ENCODE data around the gene LRRC57. TPM values are rescaled to one million over a fixed set of nuclear protein-coding genes. Genes with fewer than 3 reads are reported as not detected.

The LRRC57 gene
- total and polyA plus RNA-seq, 2 of the 8 experiments (the other 6 are each of a cell fraction or from before 2014, with no cell fraction given): 5.0 to 12.7 TPM

DNA sequence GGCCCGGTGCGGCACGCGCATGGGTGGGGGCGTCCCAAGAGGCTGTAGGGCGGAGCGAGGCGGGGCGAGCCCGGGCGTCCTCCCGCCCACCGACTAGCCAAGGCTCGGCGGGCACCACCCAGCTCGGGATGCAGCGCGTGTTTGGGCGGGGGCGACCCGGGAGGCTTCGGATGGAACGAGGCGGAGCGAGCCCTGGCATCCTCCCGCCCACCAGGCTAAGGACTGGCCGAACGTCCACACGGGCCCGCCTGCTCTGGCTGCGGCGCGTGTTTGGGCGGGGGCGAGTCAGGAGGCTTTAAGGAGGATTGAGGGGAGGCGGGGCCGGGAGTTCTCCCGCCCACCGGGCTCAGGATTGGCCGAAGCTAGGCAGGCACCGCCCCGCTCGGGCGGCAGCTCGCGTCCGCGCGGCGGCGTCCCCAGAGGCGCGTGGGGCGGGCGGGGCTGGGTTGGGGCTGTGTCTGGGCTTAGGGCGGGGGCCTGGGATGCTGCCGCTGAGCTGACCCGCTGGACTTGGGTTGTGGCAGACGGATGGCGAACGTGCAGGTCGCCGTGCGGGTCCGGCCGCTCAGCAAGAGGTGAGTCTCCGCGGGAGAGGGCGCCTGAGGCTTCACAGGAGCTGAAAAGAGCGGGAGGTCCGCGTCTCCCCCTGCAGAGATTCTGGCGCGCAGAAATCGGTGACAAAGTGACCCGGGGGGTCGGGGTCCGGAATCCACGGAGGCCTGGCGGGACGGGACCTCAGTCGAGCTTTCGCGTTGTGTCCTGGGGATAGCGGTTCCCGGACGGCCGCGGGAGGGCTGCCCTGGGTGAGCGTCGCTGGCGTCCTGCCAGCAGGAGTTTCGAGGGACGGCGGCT lies 26.8 kb upstream of the LRRC57 start, which contains the start of gene STARD9 (continued):
- TF ChIP-seq PHF8 (conservative IDR thresholded peaks at IDR 0.05; ENCODE audit: low read depth, low read length) (peak; percentile 72), ASH2L (IDR thresholded peaks at IDR 0.05; ENCODE audit: low read length) (peak; percentile 42), TBP (IDR thresholded peaks at IDR 0.05; ENCODE audit: low read depth, low read length) (peak; percentile 77), EZH2 (IDR thresholded peaks at IDR 0.05; ENCODE audit: low read depth, low read length, severe bottlenecking) (no peak), KDM1A (IDR thresholded peaks at IDR 0.05; ENCODE audit: borderline replicate concordance, low read length) (no peak), RFX5 (IDR thresholded peaks at IDR 0.05; ENCODE audit: borderline replicate concordance, low read depth, low read length) (no peak), RXRA (IDR thresholded peaks at IDR 0.05; ENCODE audit: insufficient read depth, low read depth, low read length) (no peak)
- TF ChIP-seq, protein P1, sequence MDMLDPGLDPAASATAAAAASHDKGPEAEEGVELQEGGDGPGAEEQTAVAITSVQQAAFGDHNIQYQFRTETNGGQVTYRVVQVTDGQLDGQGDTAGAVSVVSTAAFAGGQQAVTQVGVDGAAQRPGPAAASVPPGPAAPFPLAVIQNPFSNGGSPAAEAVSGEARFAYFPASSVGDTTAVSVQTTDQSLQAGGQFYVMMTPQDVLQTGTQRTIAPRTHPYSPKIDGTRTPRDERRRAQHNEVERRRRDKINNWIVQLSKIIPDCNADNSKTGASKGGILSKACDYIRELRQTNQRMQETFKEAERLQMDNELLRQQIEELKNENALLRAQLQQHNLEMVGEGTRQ (IDR thresholded peaks at IDR 0.05; ENCODE audit: low read length): 0 out of 2 replicates have a peak, but pooled peaks have one; percentile 9
